ENCODE data around the gene RTN4RL1. TPM values are rescaled to one million over a fixed set of nuclear protein-coding genes. Genes with fewer than 3 reads are reported as not detected.

Gene RTN4RL1
- total RNA-seq, 6 donors from 2014 or later: 5.1 to 7.3 (median 6.2) TPM

- ATAC-seq (ENCODE audit: low FRiP score in 2 of 2): peak; percentile 28 to 34
- Histone ChIP-seq H3K27me3 (peaks cover 0 to 13% (median 5%) of the 10 kb centered on the region in 4 donors), H3K4me3 (no peak overlapping the region), H3K4me1 (peaks cover 0 to 13% (median 4%) of the 10 kb centered on the region in 4 donors), H3K27ac (no peak overlapping the region), H3K36me3 (no peaks in the 10 kb centered on the region), H3K9me3 (no peaks in the 10 kb centered on the region)
- DNase-seq: peak in 1 of 2 donors; percentile 49
- 75 to 84% methylated on average over 11 of the region's 11 CpGs for WGBS, 2 donors
- TF ChIP-seq EP300 (IDR thresholded peaks at IDR 0.05): no peak
- TF ChIP-seq CTCF (IDR thresholded peaks at IDR 0.05): no peak
- no peak for TF ChIP-seq POLR2AphosphoS5 (IDR thresholded peaks at IDR 0.05)
- TF ChIP-seq POLR2A (IDR thresholded peaks at IDR 0.05): no peak
These were observed 45.8 kb downstream of the RTN4RL1 start for GRCh38 chr17:1979182-1979985.

- TF ChIP-seq CTCF (IDR thresholded peaks at IDR 0.05) (no peak), POLR2A (IDR thresholded peaks at IDR 0.05) (no peak), EP300 (IDR thresholded peaks at IDR 0.05) (no peak), POLR2AphosphoS5 (IDR thresholded peaks at IDR 0.05) (no peak)
- Histone ChIP-seq H3K27ac (no peak overlapping the region), H3K27me3 (peaks cover 0 to 13% (median 5%) of the 10 kb centered on the region in 4 donors), H3K4me1 (peaks cover 0 to 13% (median 4%) of the 10 kb centered on the region in 4 donors), H3K4me3 (no peak overlapping the region), H3K9me3 (no peaks in the 10 kb centered on the region), H3K36me3 (no peaks in the 10 kb centered on the region)
- DNase-seq: no peak
- WGBS, 2 donors: 70 to 86% methylated on average over 16 of the region's 16 CpGs
- ATAC-seq (ENCODE audit: low FRiP score in 2 of 2): no peak
These were observed 46.7 kb downstream of the RTN4RL1 start for GRCh38 chr17:1978396-1978949.

GRCh38 chr17:1977583-1978395 lies 47.3 kb downstream of the RTN4RL1 start:
- H3K27me3 ChIP-seq: peaks cover 0 to 13% (median 5%) of the 10 kb centered on the region in 4 donors
- peaks cover 0 to 13% (median 4%) of the 10 kb centered on the region in 4 donors for H3K4me1 ChIP-seq
- no peak overlapping the region for H3K27ac ChIP-seq
- TF ChIP-seq POLR2A (IDR thresholded peaks at IDR 0.05) (no peak), CTCF (IDR thresholded peaks at IDR 0.05) (no peak), POLR2AphosphoS5 (IDR thresholded peaks at IDR 0.05) (no peak), EP300 (IDR thresholded peaks at IDR 0.05) (no peak)
- no peaks in the 10 kb centered on the region for H3K9me3 ChIP-seq
- no peaks in the 10 kb centered on the region for H3K36me3 ChIP-seq
- ATAC-seq (ENCODE audit: low FRiP score in 2 of 2): no peak
- DNase-seq: peak in 1 of 2 donors; percentile 81
- WGBS, 2 donors: 17 to 22% methylated on average over 7 to 37 of the region's 55 CpGs
- no peak overlapping the region for H3K4me3 ChIP-seq

GRCh38 chr17:1976683-1977064 lies 48.5 kb downstream of the RTN4RL1 start:
- no peak for ATAC-seq (ENCODE audit: low FRiP score in 2 of 2)
- Histone ChIP-seq H3K36me3 (no peaks in the 10 kb centered on the region), H3K4me1 (peaks cover 0 to 16% (median 4%) of the 10 kb centered on the region in 4 donors), H3K27me3 (peaks cover 0 to 13% (median 5%) of the 10 kb centered on the region in 4 donors), H3K4me3 (no peak overlapping the region), H3K9me3 (no peaks in the 10 kb centered on the region), H3K27ac (no peak overlapping the region)
- TF ChIP-seq POLR2A (IDR thresholded peaks at IDR 0.05) (no peak), EP300 (IDR thresholded peaks at IDR 0.05) (no peak), POLR2AphosphoS5 (IDR thresholded peaks at IDR 0.05) (no peak)
- no peak for DNase-seq
- 91 to 92% methylated on average over 5 of the region's 5 CpGs for WGBS, 2 donors
